ENCODE data around the gene CDCA7L. TPM values are rescaled to one million over a fixed set of nuclear protein-coding genes. Genes with fewer than 3 reads are reported as not detected.
"Not testable (repeated sequence)": the region's sequence is repeated elsewhere in the genome, so short reads cannot be mapped to it uniquely, and the experiment has no call there.

CDCA7L gene
- total and polyA plus RNA-seq, 4 donors, result 9.8 to 51.1 (median 21.5) TPM

DNA sequence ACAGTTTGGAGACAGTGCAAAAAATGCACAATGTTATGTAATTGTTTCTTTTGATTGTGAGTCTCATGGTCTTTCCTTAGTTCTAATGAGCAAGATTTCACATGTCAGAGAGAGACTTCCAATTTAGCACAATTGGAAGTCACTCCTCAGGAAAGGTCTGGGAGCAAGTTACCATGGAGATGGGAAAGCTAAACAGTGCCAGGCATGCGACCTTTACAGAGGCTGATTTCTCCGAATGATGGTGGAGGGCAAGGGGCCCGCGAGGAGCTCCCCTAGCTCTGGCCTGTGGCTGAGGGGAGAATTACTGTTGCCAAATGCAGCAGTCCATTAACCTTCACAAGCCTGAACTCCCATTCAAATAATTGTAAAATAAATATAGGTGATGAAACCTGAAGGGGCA is 59.3 kb downstream of the CDCA7L start:
- no peak for DNase-seq

GRCh38 chr7:21884496-21884895 is 61.2 kb downstream of the CDCA7L start:
- no peak for TF ChIP-seq CTCF (IDR thresholded peaks at IDR 0.05; ENCODE audit: control extremely low read depth, extremely low read depth)
- DNase-seq, result no peak
- WGBS, 2 donors, result 96 to 97% methylated on average over 7 of the region's 7 CpGs
- Histone ChIP-seq H3K9me3 (ENCODE audit: control insufficient read depth in 4 of 4, insufficient read depth in 3 of 4, low read length in 3 of 4) (no peaks in the 10 kb centered on the region), H3K27ac (ENCODE audit: low read depth in 1 of 2, low read length in 1 of 2) (no peak overlapping the region), H3K4me1 (ENCODE audit: control insufficient read depth in 5 of 5, insufficient read depth in 5 of 5, low read length in 5 of 5) (peaks cover 0 to 14% (median 2%) of the 10 kb centered on the region in 5 donors), H3K4me3 (no peak overlapping the region), H3K27me3 (ENCODE audit: control insufficient read depth in 3 of 3, insufficient read depth in 3 of 3, low read length in 2 of 3) (no peaks in the 10 kb centered on the region), H3K9ac (ENCODE audit: insufficient read depth in 1 of 2, low read length in 2 of 2) (no peak overlapping the region), H3K36me3 (ENCODE audit: control insufficient read depth in 4 of 4, insufficient read depth in 4 of 4, low read length in 4 of 4) (no peaks in the 10 kb centered on the region)
- ATAC-seq (ENCODE audit: insufficient read depth, low FRiP score), result no peak

More for the DNA sequence above, 59.3 kb downstream of the CDCA7L start:
- no peak overlapping the region for H3K4me3 ChIP-seq
- H3K27me3 ChIP-seq (ENCODE audit: control insufficient read depth in 3 of 3, insufficient read depth in 3 of 3, low read length in 2 of 3), result no peaks in the 10 kb centered on the region
- WGBS, 2 donors, result 69 to 75% methylated on average over 4 of the region's 4 CpGs
- peaks cover 0 to 14% (median 2%) of the 10 kb centered on the region in 5 donors for H3K4me1 ChIP-seq (ENCODE audit: control insufficient read depth in 5 of 5, insufficient read depth in 5 of 5, low read length in 5 of 5)
- no peak for TF ChIP-seq CTCF (IDR thresholded peaks at IDR 0.05; ENCODE audit: control extremely low read depth, extremely low read depth)
- H3K36me3 ChIP-seq (ENCODE audit: control insufficient read depth in 4 of 4, insufficient read depth in 4 of 4, low read length in 4 of 4), result no peaks in the 10 kb centered on the region
- H3K9me3 ChIP-seq (ENCODE audit: control insufficient read depth in 4 of 4, insufficient read depth in 3 of 4, low read length in 3 of 4), result no peaks in the 10 kb centered on the region
- no peak overlapping the region for H3K27ac ChIP-seq (ENCODE audit: low read depth in 1 of 2, low read length in 1 of 2)
- H3K9ac ChIP-seq (ENCODE audit: insufficient read depth in 1 of 2, low read length in 2 of 2), result no peak overlapping the region
- ATAC-seq (ENCODE audit: insufficient read depth, low FRiP score), result no peak

DNA sequence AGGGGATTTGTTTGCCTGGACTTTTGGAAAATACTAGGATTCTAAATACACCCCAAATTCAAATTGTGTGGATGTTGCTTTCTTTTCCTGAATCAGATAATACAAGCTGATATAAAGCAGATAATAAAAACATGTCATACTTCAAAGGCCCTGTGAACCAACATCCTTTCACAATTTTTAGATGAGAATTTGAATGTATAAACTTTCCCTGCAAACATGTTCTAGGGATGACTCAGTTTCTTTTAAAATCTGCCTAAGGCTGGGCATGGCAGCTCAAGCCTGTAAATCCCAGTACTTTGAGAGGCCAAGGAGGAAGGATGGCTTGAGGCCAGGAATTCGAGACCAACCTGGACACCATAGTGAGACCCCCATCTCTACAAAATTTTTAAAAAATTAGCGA is 62.2 kb downstream of the CDCA7L start:
- 90 to 94% methylated on average over 2 of the region's 2 CpGs for WGBS, 2 donors
- H3K9me3 ChIP-seq (ENCODE audit: control insufficient read depth in 4 of 4, insufficient read depth in 3 of 4, low read length in 3 of 4); H3K9ac ChIP-seq (ENCODE audit: insufficient read depth in 1 of 2, low read length in 2 of 2); DNase-seq; H3K36me3 ChIP-seq (ENCODE audit: control insufficient read depth in 4 of 4, insufficient read depth in 4 of 4, low read length in 4 of 4); H3K4me3 ChIP-seq; ATAC-seq (ENCODE audit: insufficient read depth, low FRiP score); H3K27me3 ChIP-seq (ENCODE audit: control insufficient read depth in 3 of 3, insufficient read depth in 3 of 3, low read length in 2 of 3); H3K27ac ChIP-seq (ENCODE audit: low read depth in 1 of 2, low read length in 1 of 2): not testable (repeated sequence)
- H3K4me1 ChIP-seq (ENCODE audit: control insufficient read depth in 5 of 5, insufficient read depth in 5 of 5, low read length in 5 of 5), result peaks cover 0 to 12% (median 0%) of the 10 kb centered on the region in 5 donors

DNA sequence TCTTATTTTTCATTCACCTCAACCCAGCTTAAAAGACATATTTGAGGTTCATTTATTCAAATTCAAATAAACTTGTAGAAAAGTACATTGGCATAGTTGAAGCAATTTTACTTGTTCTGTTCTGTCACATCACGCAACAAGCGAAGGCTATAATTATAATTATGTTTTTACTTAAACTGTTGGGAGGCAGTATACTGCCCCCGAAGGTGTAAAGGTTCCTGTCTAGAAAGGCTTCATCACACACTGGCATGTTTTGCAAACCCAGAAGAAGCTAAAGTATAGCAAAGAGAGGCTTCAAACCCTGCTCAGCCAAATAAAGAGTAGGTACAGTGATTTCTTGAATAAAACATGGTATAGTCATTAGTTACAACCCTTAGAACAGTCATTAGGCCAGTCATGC is 62.6 kb downstream of the CDCA7L start:
- Histone ChIP-seq H3K4me1 (ENCODE audit: control insufficient read depth in 5 of 5, insufficient read depth in 5 of 5, low read length in 5 of 5) (peaks cover 0 to 12% (median 0%) of the 10 kb centered on the region in 5 donors), H3K4me3 (no peak overlapping the region), H3K9me3 (ENCODE audit: control insufficient read depth in 4 of 4, insufficient read depth in 3 of 4, low read length in 3 of 4) (no peaks in the 10 kb centered on the region), H3K27ac (ENCODE audit: low read depth in 1 of 2, low read length in 1 of 2) (no peak overlapping the region), H3K36me3 (ENCODE audit: control insufficient read depth in 4 of 4, insufficient read depth in 4 of 4, low read length in 4 of 4) (no peaks in the 10 kb centered on the region), H3K9ac (ENCODE audit: insufficient read depth in 1 of 2, low read length in 2 of 2) (no peak overlapping the region), H3K27me3 (ENCODE audit: control insufficient read depth in 3 of 3, insufficient read depth in 3 of 3, low read length in 2 of 3) (no peaks in the 10 kb centered on the region)
- WGBS, 2 donors, result 96 to 97% methylated on average over 3 of the region's 3 CpGs
- ATAC-seq (ENCODE audit: insufficient read depth, low FRiP score) (no peak), DNase-seq (no peak)
- TF ChIP-seq CTCF (IDR thresholded peaks at IDR 0.05; ENCODE audit: control extremely low read depth, extremely low read depth), result no peak
